Measurements from ENCODE around the gene ALKBH5.

The ALKBH5 gene

DNA sequence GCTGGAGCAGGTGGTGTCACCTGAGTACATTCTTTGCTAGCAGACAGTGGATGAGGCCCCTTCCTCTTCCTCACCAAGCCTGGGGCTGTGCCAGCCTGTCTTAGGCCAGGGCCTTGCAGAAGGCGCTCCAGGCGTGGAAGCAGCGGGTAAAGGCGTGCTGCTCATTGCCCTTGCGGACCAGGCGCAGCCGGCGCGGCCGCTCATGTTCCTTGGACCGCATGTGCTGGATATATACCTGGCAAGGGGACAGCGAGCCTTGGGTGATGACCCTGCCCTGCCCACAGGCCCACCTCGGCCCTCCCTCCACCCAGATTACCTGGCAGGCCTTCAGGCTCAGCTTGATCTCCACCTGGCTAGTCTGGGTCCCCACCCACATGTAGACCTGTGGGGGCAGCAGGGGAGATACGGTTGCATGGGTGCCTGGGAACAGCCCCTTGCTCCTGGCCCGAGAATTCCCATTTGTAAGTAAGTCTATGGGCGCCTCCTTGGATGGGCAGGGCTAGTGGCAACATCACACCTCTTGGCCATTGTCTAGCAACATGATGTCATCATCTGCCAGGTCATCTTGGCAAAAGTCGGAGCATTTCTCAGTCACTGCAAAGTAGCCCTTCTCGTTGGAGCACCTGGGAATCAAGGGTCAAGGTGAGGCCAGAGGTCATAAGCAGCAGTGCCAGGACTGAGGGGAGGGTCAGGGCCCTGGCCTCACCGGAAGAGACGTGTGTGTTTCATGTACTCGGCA lies 61.6 kb downstream of the ALKBH5 start:
- no peak for DNase-seq (ENCODE audit: low spot score)

GRCh38 chr17:18246109-18246725 lies 62.6 kb downstream of the ALKBH5 start:
- DNase-seq (ENCODE audit: low spot score) = no peak

DNA sequence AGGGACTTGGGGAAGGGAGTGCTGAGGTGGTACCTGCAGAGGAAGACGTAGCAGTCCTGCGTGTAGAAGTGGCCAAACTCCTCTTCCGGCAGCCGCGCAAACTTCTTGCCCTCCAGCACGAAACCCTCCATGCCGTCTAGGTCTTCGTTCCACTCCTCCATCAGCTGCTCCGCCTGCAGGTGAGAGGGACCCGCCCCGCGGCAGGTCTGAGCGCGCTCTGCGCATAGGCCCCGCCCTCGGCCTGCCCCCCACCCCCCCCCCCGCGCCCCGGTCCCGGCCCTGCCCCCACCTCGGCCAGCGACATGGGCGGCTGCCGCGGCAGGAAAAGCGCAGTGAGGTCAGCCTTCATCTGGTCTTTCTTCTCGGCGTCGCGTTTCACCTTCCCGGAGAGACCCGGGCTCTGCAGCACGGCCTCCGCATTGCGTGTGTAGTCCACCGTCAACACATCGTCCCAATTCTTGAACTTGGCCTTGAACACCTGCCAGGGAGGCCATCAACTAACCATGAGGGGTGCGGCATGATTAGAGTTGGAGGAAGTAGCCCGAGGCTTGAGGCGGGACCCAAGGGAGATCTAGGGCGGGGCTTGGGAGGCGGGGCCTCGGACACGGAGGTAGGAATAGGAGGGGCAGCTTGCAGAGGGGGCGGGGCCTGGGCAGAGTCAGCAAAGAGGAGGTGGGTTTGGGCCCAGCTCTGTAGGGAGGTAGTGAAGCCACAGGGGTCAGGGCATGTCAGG lies 63.4 kb downstream of the ALKBH5 start:
- no peak for DNase-seq (ENCODE audit: low spot score)

GRCh38 chr17:18247613-18248001 lies 64.0 kb downstream of the ALKBH5 start:
- no peak for DNase-seq (ENCODE audit: low spot score)

DNA sequence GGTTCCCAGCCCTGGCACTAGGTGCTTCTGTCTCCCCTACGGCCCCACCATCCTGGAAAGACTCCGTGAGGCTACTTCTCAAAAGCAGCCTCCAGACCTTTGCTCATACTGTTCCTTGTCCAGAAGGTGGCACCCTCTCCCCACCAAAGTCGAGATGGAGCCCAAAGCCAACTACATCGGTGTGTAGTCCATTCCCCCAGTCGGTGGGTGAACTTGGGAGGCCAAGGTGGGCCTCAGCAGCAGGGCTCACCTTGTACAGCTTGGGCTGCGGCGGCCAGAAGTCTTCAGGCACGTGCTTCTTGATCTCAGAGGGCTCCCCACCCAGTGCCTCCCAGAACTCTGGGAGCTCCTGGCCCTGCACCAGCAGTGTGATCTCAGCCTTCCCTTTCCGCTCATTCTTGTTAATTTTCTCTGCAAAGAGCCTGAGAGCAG lies 64.7 kb downstream of the ALKBH5 start:
- DNase-seq (ENCODE audit: low spot score) = peak; percentile 85

- no peak for DNase-seq (ENCODE audit: low spot score)
These were observed 65.2 kb downstream of the ALKBH5 start for GRCh38 chr17:18248811-18249210.

GRCh38 chr17:18250259-18250658 lies 66.6 kb downstream of the ALKBH5 start:
- no peak for DNase-seq (ENCODE audit: low spot score)

GRCh38 chr17:18250708-18251107 lies 67.1 kb downstream of the ALKBH5 start:
- no peak for DNase-seq (ENCODE audit: low spot score)

DNA sequence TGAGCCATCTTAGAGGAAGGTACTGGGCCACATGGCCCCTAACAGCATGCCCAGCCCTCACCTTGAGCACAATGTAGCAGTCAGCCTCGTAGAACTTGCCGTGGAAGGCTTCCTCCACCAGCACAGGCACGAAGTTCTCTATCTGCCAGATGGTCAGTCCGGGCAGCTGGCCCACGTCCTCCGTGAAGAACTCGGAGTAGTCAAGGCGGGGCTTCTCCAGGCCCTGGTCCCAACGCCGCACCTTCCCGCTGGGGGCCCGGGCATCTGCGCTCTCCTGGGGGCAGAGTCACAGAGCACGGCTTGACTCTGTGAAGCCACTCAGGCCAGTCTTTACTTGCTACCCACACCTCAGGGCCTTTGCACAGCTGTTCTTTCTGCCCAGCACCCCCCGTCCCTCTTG lies 67.6 kb downstream of the ALKBH5 start:
- no peak for DNase-seq (ENCODE audit: low spot score)

DNA sequence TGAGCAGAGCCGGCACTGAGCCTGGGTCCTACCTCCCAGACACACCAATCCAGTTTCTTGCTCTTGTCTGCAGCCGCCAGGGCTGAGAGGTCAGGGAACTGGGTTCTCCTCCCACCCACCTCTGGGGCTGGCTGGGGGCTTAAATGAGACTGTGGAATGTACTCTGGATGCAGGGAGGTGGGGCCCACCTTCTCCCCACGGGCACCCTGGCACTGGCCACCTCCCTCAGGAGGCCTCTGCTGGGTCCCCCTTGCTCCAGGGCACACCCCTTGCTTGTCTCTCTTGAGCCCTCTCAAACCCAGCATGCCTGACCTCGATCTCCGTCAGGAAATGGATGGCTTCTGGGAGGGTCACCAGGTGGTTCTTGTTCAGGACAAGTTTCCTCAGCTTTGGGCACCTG lies 68.5 kb downstream of the ALKBH5 start:
- DNase-seq (ENCODE audit: low spot score) = no peak

- DNase-seq (ENCODE audit: low spot score) = no peak
These were observed 69.7 kb downstream of the ALKBH5 start for GRCh38 chr17:18253187-18253884.

GRCh38 chr17:18253947-18254821 lies 70.6 kb downstream of the ALKBH5 start:
- no peak for DNase-seq (ENCODE audit: low spot score)

DNA sequence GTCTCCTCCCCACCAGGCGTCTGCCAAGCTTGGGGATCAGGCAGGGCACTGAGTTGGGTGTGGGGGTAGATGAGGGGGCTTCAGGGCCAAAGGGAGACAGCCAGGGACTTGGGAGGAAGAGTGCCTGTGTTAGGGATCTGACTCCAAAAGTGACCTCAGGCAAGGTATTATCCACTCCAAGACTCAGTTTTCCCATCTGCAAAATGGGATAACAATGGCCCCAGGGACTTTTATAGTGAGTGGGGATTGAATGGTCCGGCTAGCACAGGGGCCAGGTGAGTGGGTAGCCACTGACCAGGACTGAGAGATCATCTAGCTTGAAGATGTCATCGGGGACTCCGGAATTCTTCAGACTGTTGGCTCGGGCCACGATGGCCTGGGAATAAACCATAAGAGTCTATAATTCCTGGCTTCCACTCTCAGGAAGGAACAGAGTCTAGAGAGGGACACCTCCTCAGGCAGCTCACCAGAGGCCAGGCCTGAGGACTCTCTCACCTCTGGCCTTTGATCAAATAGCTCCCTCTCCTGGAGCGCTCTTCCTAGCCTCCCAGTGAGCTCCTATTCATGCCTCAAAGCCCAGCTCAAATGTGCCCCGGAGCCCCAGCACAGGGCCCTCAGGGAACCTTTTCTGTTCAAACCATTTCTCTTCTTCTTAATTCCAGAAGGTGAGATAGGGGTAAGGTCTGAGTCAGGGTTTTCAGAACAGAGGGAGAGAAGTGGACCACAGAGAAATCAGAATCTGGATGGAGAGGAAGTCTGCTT lies 71.4 kb downstream of the ALKBH5 start:
- DNase-seq (ENCODE audit: low spot score) = no peak

- DNase-seq (ENCODE audit: low spot score) = no peak
These were observed 72.7 kb downstream of the ALKBH5 start for GRCh38 chr17:18256351-18256750.

- no peak for DNase-seq (ENCODE audit: low spot score)
These were observed 73.1 kb downstream of the ALKBH5 start for GRCh38 chr17:18256776-18257175.

GRCh38 chr17:18257268-18257981 lies 73.8 kb downstream of the ALKBH5 start:
- no peak for DNase-seq (ENCODE audit: low spot score)

GRCh38 chr17:18257982-18258355 lies 74.3 kb downstream of the ALKBH5 start:
- DNase-seq (ENCODE audit: low spot score) = no peak

DNA sequence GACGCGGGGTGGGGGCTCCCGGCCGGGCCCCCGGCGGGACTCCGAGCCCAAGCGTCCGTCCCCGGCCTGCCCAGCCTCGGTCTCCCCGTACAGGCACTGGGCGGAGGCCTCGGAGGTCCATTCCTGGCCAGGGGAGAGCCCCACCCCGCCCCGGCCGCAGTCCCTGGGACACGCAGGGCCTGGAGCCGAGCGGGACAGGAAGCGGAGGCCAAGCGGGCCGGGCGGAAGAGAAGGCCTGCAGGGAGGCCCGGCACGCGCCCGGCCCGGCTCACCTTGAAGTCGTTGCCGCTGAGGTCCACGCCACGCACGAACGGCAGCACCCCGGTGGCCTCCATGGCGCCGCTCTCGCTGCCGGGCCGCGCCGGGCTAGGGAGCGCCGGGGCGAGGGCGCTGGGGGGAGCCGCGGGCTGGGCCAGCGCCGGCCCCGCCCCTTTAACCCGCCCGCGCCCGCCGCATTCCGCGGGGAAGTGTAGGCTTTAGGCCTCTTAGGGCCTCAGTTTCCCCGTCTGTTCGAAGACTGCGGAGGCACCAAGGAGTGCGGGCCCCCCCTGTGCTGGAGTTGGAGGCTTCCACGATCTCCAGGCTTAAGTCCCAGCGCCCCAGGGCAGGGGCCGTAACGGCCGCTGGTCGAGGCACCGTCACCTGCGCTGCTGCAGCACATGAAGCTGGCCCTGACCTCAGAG lies 74.9 kb downstream of the ALKBH5 start, which contains the start of gene FLII:
Gene FLII (minus strand): TSS at position 383 of the 683 bp plus-strand sequence. CDS start 48 bp downstream, at position 335.
- no peak for DNase-seq (ENCODE audit: low spot score)

Measured in left forelimb (tissue), 1 donor.